CD4-positive, CD25-positive, alpha-beta regulatory T cell (primary cell): ENCODE data around the gene DNAJB12. TPM values are rescaled to one million over a fixed set of nuclear protein-coding genes. Genes with fewer than 3 reads are reported as not detected.

ENCODE experiments used
- ATAC-seq, 2 donors: fragments of 150-1000 bp; cut with Tn5 transposase; one replicate each; pipeline ENCODE4 v1.10.0; 2021; ENCODE audit warnings: low read depth in 2 of 2, moderate number of reproducible peaks in 2 of 2, moderate library complexity in 1 of 2
- DNase-seq, 3 donors: peaks; one replicate each; pipeline versions ENCODE4 v3.0.0 to v3.0.0-alpha.2; 2012 to 2022; ENCODE audit warnings: mixed read lengths in 1 of 3
- H3K27ac ChIP-seq: one replicate; pipeline ENCODE4 v1.7.0; 2013; ENCODE audit warnings: mild to moderate bottlenecking, low read length; ENCODE audit not compliant: insufficient read depth, poor library complexity, severe bottlenecking
- H3K27me3 ChIP-seq: one replicate; pipeline ENCODE4 v1.7.0; 2013; ENCODE audit warnings: low read length; ENCODE audit not compliant: control insufficient read depth, insufficient read depth
- H3K36me3 ChIP-seq: one replicate; pipeline ENCODE4 v1.7.0; 2013; ENCODE audit warnings: mild to moderate bottlenecking, low read length, moderate library complexity; ENCODE audit not compliant: control insufficient read depth, insufficient read depth
- H3K4me1 ChIP-seq: 2 replicates; pipeline ENCODE4 v1.7.0; 2013; ENCODE audit warnings: mild to moderate bottlenecking, low read length; ENCODE audit not compliant: insufficient read depth, control insufficient read depth, poor library complexity, severe bottlenecking
- H3K4me3 ChIP-seq: one replicate; pipeline ENCODE4 v1.7.0; 2013; ENCODE audit warnings: low read depth, mild to moderate bottlenecking, low read length, moderate library complexity
- H3K9me3 ChIP-seq, 2 experiments: 1 replicate in 1 of 2; 2 replicates in 1 of 2; pipeline ENCODE4 v1.7.0; 2013; ENCODE audit warnings: low read length in 2 of 2, mild to moderate bottlenecking in 1 of 2, moderate library complexity in 1 of 2; ENCODE audit not compliant: control insufficient read depth in 2 of 2
- H3K27ac Mint-ChIP-seq, 3 donors: one replicate each; pipeline ENCODE4 v1.8.0; 2020 to 2022; ENCODE audit warnings: mild to moderate bottlenecking in 3 of 3, mixed read lengths in 3 of 3, moderate library complexity in 2 of 3
- H3K27me3 Mint-ChIP-seq: one replicate; pipeline ENCODE4 v1.8.0; 2022; ENCODE audit warnings: mild to moderate bottlenecking, mixed read lengths
- H3K36me3 Mint-ChIP-seq: one replicate; pipeline ENCODE4 v1.8.0; 2020; ENCODE audit warnings: mixed read lengths
- H3K4me1 Mint-ChIP-seq, 4 donors: one replicate each; pipeline ENCODE4 v1.8.0; 2020 to 2022; ENCODE audit warnings: mixed read lengths in 4 of 4, mild to moderate bottlenecking in 1 of 4
- H3K4me3 Mint-ChIP-seq, 4 donors: one replicate each; pipeline ENCODE4 v1.8.0; 2020 to 2022; ENCODE audit warnings: mild to moderate bottlenecking in 4 of 4, mixed read lengths in 4 of 4, moderate library complexity in 3 of 4
- H3K9me3 Mint-ChIP-seq, 7 donors: one replicate each; pipeline ENCODE4 v1.8.0; 2020 to 2022; ENCODE audit warnings: mixed read lengths in 7 of 7, mild to moderate bottlenecking in 3 of 7, moderate library complexity in 2 of 7
- polyA plus RNA-seq, 4 donors: library from polyadenylated mRNA; unstranded; fragments of 300-500 nt; fragmentation: Illumina TruSeq; gene quantifications; one replicate each; pipeline ENCODE4 v1.2.3, GENCODE V29; 2021
- total RNA-seq: library from RNA; stranded (reverse); gene quantifications from one replicate; pipeline ENCODE4 v1.2.3, GENCODE V29; 2022

DNAJB12 gene
- total and polyA plus RNA-seq, 5 donors from 2014 or later: 17.8 to 40.2 (median 20.3) TPM

DNA sequence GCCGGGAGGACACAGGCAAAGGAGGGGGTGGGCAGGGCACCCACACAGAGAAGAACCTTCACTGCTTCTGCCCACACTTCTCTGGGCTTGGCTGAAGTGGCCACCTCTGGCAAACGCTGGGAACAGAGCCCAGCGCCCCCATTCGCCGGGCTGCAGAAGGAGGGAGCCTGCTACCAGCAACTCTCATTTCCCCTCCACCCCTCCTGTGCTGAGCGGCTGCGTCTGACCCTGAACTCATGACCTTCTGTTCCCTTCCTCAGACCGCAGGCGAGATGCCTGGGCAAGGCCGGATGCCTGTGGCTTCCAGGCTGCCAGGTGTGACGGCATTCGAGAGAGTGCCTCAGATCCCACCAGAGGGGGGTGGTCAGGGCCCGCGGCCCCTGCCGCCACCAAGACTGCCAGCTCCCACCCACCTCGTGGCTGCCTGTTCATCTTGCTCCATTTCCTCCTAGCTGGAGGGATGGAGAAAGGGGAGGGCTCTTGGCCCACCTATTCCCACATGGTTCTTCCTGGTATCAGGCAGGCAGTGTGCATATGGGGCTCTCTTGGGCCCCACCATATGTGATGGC lies 19.8 kb downstream of the DNAJB12 start:
- H3K27ac Mint-ChIP-seq: peak overlapping the region; percentile 75 to 99 (median 99)
- H3K27ac ChIP-seq: peak overlapping the region; percentile 83
- no peak overlapping the region for H3K4me3 ChIP-seq
- H3K36me3 Mint-ChIP-seq: peaks cover 8% of the 10 kb centered on the region
- peak overlapping the region; percentile 12 to 83 (median 80) for H3K4me3 Mint-ChIP-seq
- H3K9me3 Mint-ChIP-seq: no peaks in the 10 kb centered on the region
- peaks cover 73% of the 10 kb centered on the region for H3K4me1 ChIP-seq
- peaks cover 12% of the 10 kb centered on the region for H3K36me3 ChIP-seq
- DNase-seq: peak; percentile 74 to 91 (median 91)
- no peaks in the 10 kb centered on the region for H3K9me3 ChIP-seq
- ATAC-seq: peak; percentile 64 to 65
- no peaks in the 10 kb centered on the region for H3K27me3 Mint-ChIP-seq
- H3K4me1 Mint-ChIP-seq: peaks cover 14 to 74% (median 40%) of the 10 kb centered on the region in 4 donors
- H3K27me3 ChIP-seq: no peaks in the 10 kb centered on the region

DNA sequence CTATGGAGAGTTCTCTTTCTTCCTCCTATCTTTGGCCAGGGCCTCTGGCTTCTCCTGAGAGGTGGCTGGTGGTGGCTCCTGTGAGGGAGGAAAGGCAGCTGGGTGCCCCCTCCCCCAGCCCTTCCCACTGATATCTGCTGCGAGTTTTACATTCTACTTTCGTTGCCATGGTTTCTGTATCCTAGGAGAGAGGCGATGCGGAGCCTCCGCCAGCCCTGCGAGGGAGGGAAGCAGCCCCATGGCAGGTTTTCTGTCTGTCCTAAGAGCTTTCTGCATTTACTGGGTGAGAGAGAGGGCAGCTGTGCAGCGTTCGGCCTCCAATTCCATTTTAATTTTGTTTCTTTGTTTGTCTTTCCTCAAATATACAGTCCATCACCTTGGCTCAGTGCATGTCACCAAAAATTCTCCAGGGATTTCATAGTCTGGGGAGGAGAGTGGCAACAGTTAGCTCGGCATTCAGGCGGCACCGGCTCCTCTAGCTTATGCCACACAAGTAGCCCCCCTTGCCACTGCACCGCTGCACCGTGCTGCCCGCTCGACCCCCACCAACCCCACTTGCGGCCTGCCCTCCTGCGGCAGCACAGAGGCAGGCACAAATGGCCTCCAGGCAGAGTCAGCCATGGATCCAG lies 20.4 kb downstream of the DNAJB12 start:
- peaks cover 8% of the 10 kb centered on the region for H3K36me3 Mint-ChIP-seq
- Histone ChIP-seq H3K4me3 (no peak overlapping the region), H3K36me3 (peaks cover 12% of the 10 kb centered on the region), H3K9me3 (no peaks in the 10 kb centered on the region), H3K27ac (peak overlapping the region; percentile 83), H3K27me3 (no peaks in the 10 kb centered on the region), H3K4me1 (peaks cover 78% of the 10 kb centered on the region)
- no peaks in the 10 kb centered on the region for H3K9me3 Mint-ChIP-seq
- peak overlapping the region; percentile 94 to 99 (median 99) for H3K27ac Mint-ChIP-seq
- H3K27me3 Mint-ChIP-seq: no peaks in the 10 kb centered on the region
- H3K4me1 Mint-ChIP-seq: peaks cover 16 to 80% (median 43%) of the 10 kb centered on the region in 4 donors
- DNase-seq: no peak
- no peak for ATAC-seq
- peak overlapping the region; percentile 38 to 83 (median 80) for H3K4me3 Mint-ChIP-seq

DNA sequence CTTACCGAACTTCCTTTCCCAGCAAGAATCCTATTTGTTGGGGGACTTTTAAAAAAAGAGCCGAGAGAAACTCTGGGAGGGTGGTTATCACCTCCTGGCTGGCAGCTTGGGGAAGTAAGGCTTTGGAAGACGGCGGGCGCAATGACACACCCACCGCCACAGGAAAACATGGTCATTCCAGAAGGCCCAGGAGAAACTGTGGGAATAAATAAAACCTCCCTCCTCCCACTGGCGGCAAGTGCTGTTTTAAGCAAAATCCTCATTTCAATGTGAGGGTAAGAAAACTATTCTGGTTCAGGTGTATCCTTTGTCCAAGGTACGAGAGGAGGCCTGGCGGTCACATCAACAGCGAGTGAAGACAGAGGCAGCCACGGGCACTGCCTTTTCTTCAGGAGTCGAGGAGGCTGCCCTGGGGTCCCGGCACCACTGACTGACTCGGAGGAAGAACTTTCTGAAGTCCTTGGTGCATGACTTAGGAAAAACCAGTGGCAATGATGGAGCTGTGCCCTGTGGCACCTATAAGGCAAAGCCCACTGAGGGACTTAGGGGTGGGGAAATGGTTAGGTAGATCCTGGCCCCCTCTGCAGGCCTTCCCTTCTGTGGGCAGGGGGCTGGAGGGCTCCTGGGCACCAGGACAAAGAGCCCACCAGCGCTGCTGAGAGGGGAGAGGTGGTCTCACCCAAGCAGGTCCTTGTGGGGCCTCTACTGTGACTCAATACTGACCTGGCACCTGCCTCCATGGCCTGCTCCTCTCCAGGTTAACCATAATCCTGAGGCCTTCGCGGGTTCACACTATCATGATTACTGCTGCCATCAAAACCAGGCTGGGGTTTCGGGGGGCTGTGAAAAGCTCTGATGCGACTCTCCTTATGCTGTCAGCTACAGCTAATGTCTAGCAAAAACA lies 21.4 kb downstream of the DNAJB12 start:
- H3K27me3 ChIP-seq: no peaks in the 10 kb centered on the region
- ATAC-seq (no peak), DNase-seq (no peak)
- Mint-ChIP-seq H3K27me3 (no peaks in the 10 kb centered on the region), H3K4me3 (peak overlapping the region in 3 of 4 donors; percentile 44 to 83 (median 49)), H3K4me1 (peaks cover 16 to 86% (median 43%) of the 10 kb centered on the region in 4 donors), H3K27ac (peak overlapping the region; percentile 71 to 99 (median 99)), H3K36me3 (peaks cover 8% of the 10 kb centered on the region), H3K9me3 (no peaks in the 10 kb centered on the region)
- no peak overlapping the region for H3K4me3 ChIP-seq
- H3K27ac ChIP-seq: peak overlapping the region; percentile 83
- H3K4me1 ChIP-seq: peaks cover 88% of the 10 kb centered on the region
- H3K36me3 ChIP-seq: peaks cover 9% of the 10 kb centered on the region
- H3K9me3 ChIP-seq: no peaks in the 10 kb centered on the region

DNA sequence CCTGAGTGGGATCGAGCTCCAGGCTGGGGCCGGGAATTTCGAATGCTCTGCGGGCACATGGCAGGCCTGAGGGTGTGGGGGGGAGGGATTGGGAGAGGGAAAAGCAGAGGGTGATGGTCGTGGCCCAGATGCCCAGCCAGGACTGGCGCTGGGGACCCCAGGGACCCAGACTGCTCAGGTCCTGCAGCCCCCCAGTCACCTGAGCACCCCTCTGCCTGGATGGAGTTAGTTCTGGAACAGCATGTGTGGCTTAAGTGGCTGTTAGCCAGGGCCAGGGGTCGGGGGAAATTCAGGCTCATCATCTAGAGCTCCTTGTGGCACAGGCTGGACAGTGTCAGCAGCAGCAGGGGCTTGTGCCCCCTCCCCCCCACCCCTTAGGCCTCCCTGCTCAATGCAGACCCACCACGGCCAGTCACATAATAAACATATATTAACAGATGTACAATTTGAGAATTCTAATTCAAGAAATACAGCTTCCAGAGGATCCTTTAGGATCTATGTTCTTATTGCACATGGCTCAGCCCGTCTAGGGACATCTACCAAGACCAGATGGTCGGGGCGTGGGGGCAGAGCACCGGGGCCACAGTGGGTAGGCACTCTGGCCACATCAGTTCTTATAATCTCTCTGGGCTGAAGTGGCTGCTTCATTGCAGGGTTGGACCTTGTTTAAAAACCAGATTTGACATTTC lies 22.2 kb downstream of the DNAJB12 start:
- Mint-ChIP-seq H3K27ac (peak overlapping the region; percentile 71 to 99 (median 99)), H3K27me3 (no peaks in the 10 kb centered on the region), H3K4me3 (peak overlapping the region; percentile 52 to 90 (median 88)), H3K4me1 (peaks cover 16 to 92% (median 43%) of the 10 kb centered on the region in 4 donors), H3K9me3 (no peaks in the 10 kb centered on the region), H3K36me3 (peaks cover 3% of the 10 kb centered on the region)
- DNase-seq: no peak
- Histone ChIP-seq H3K27ac (peak overlapping the region; percentile 73), H3K36me3 (peaks cover 1% of the 10 kb centered on the region), H3K9me3 (no peaks in the 10 kb centered on the region), H3K4me3 (no peak overlapping the region), H3K27me3 (no peaks in the 10 kb centered on the region), H3K4me1 (peaks cover 96% of the 10 kb centered on the region)
- ATAC-seq: no peak

DNA sequence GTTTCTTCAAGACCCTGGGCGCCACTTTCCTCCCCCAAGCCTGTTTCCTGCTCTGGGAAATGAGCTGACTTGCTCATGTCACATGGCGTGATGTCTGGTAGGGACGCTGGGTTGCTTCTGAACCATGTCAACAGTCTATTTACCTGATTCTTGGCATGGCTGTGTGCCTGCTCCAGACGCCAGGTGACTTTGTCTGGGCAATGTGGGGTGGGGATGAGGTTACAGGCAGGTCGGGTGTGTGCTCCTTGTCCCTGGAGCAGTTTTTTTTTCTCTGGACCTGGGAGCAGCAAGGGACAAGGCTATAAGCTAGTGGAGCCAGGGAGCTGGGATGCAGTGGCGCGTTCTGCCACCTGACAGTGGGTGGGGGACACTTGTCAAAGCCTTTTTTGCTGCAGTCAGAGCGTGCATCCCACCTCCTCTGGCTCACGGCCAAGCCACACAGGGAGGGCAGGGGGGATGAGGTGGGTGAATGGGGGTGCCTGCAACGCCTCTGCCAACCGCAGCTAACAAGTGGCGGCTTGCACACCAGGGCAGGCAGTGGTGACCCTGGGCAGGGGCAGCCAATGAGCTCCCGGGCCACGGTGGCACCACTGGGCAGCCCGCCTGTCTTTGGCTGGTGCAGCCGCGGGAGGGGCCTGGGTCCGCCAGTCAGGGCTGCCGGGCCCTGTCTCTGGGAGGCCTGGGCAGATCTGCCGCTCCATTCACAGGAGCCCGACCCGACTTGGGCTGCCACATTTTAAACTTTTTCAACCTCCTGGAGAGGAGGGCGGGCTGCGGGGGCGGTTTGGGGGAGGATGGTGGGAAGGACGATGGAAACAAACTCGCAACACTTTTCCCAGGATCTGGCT lies 22.9 kb downstream of the DNAJB12 start:
- Histone ChIP-seq H3K9me3 (no peaks in the 10 kb centered on the region), H3K4me3 (peak overlapping the region; percentile 52), H3K27ac (peak overlapping the region; percentile 73), H3K27me3 (no peaks in the 10 kb centered on the region), H3K36me3 (no peaks in the 10 kb centered on the region), H3K4me1 (peaks cover 98% of the 10 kb centered on the region)
- Mint-ChIP-seq H3K9me3 (no peaks in the 10 kb centered on the region), H3K4me3 (peak overlapping the region; percentile 88 to 95 (median 90)), H3K27me3 (no peaks in the 10 kb centered on the region), H3K4me1 (peaks cover 18 to 92% (median 40%) of the 10 kb centered on the region in 4 donors), H3K36me3 (no peaks in the 10 kb centered on the region), H3K27ac (peak overlapping the region; percentile 96 to 99 (median 99))
- peak; percentile 85 to 94 (median 91) for DNase-seq
- peak; percentile 79 to 80 for ATAC-seq

DNA sequence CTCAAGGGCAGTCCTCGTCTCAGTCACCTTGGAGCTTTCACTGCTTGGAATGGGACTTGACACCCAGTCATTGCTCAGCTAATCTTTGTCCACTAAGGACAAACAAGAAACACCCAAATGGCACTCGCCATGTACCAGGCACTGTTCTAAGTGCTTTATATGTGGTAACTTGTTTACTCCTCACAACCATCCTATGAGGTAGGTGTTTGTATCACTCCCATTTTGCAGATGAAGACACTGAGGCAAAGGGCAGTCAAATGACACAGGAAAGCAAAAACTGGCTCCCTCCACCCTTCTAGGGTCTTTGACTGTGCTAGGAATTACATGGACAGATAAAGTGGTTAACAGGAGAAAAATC lies 24.7 kb downstream of the DNAJB12 start:
- no peaks in the 10 kb centered on the region for H3K9me3 ChIP-seq
- Mint-ChIP-seq H3K27me3 (no peaks in the 10 kb centered on the region), H3K4me3 (peak overlapping the region; percentile 16 to 86 (median 70)), H3K36me3 (no peaks in the 10 kb centered on the region), H3K27ac (peak overlapping the region; percentile 44 to 99 (median 53)), H3K4me1 (peaks cover 20 to 81% (median 35%) of the 10 kb centered on the region in 4 donors), H3K9me3 (no peaks in the 10 kb centered on the region)
- no peaks in the 10 kb centered on the region for H3K36me3 ChIP-seq
- H3K27me3 ChIP-seq: no peaks in the 10 kb centered on the region
- H3K27ac ChIP-seq: no peak overlapping the region
- peaks cover 80% of the 10 kb centered on the region for H3K4me1 ChIP-seq
- DNase-seq: no peak
- H3K4me3 ChIP-seq: no peak overlapping the region
- no peak for ATAC-seq
